Ammon's horn (tissue), 1 donor: ENCODE data around the gene CLDN4.

Experiments used
- DNase-seq: peaks from one replicate; pipeline ENCODE4 v3.0.0-alpha.2; 2016; ENCODE audit warnings: low spot score

CLDN4 gene

GRCh38 chr7:73872056-73872908, 41.5 kb downstream of the CLDN4 start:
- DNase-seq = no peak

DNA sequence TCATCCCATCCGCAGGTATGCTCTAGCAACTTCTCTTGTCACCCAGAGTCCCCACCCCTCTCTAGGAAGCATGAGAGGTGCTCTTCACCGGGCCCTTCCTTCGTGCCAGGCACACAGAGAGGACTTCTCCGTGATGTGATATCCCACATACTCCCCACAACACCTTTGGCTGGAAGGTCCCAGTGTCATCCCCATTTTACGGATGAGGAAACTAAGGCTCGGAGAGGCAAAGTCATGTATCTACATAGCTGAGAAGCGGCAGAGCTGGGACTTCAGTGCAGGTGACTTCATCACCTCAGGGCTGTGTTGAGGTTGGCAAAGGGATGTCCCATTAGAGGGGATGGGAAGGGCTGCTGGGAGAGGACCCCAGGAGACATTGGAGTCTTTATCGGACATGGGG, 45.6 kb downstream of the CLDN4 start:
- DNase-seq = no peak

DNA sequence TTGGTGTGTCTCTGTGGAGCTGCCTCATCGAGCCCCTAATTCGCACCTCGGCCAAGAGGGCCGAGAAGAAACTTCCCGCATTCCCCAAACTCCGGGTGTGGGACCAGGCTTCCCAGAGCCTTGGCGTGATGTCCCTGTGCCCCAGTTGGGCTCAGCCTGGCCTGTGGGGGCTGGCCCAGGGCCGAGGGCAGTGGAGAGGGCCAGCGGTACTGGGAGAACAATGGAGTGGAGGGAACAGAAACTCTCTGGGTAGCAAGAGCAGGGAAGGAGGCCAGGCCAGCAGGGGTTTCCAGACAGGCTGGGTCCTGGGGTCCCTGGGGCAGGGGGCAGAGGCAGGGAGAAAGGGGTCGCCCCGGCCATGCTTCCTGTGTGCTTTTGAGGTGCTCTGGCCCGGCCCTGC, 46.2 kb downstream of the CLDN4 start:
- DNase-seq = no peak

DNA sequence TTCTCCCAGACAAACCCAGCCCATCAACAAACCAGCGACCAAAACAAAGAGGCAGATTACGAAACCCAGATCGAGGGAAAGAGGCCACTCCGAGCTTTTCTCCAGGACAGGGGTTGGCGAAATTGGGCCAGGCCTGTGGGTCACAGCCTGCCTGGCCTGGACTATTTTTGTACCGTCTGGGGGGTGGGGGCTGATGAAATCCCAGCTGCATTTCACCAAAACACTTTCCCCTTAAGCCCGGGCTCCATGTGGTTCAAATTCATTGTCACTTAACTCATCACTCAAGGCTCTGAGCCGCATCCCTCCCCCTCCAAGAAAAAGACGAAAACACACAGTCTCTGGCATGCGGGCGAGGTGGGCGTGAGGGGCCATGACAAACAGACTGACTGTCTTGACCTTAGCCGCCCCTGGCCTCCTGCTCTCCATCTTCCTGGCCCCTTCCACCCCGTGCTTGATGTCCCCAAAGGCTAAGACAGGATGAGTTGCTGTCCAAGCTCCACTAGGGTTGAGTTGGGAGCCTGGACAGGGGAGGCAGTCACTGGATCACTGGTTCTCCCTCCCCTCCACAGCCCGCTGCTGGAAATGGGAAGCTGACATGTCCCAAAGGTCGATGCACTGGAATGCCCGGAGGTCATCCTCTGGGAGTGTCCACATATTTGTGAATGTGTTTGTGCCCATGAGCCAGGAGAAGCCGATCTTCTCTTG, 49.3 kb downstream of the CLDN4 start:
- DNase-seq = no peak

- DNase-seq = no peak
Observed at GRCh38 chr7:73880755-73881328, 50.0 kb downstream of the CLDN4 start.

- DNase-seq = no peak
Observed at GRCh38 chr7:73881352-73882046, 50.7 kb downstream of the CLDN4 start.

GRCh38 chr7:73882047-73882402, 51.2 kb downstream of the CLDN4 start:
- no peak for DNase-seq
